ENCODE data around the gene TMEM44. TPM values are rescaled to one million over a fixed set of nuclear protein-coding genes. Genes with fewer than 3 reads are reported as not detected.

The TMEM44 gene
- total RNA-seq, 1 experiment from 2014 or later = 70.1 TPM

DNA sequence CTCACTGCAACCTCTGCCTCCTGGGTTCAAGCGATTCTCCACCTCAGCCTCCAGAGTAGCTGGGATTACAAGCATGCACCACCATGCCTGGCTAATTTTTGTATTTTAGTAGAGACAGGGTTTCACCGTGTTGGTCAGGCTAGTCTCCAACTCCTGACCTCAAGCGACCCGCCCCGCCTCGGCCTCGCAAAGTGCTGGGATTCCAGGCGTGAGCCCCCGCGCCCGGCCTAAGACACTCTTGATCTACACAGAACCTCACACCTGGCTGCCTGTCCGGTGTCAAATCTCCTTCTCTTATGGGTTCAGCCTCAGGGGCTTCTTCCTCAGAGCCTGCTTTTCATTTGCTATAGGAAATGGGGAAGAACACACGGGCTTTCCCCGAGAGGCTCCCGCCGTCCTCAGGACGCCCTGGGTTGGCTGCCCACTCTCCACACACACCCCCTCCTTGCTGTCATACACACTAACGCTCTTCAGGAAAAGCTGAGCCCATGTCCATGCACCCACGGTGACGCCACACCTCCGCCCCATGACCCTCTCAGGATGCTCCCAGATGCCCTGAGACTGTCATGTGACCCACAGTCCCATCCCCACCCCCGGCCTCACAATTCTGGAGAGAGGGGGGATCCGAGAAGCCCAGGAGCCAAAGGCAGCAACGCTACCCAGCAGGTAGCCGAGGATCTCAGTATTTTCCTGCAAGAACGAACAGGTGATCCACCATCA, 10.4 kb downstream of the TMEM44 start:
- TF ChIP-seq POLR2AphosphoS5 (IDR thresholded peaks at IDR 0.05; ENCODE audit: low read depth, low read length) (no peak), TCF7L2 (IDR thresholded peaks at IDR 0.05; ENCODE audit: low read depth, low read length) (no peak), SIN3A (IDR thresholded peaks at IDR 0.05; ENCODE audit: borderline replicate concordance, insufficient read depth, low read depth, low read length) (no peak)
- TF ChIP-seq, protein P1, sequence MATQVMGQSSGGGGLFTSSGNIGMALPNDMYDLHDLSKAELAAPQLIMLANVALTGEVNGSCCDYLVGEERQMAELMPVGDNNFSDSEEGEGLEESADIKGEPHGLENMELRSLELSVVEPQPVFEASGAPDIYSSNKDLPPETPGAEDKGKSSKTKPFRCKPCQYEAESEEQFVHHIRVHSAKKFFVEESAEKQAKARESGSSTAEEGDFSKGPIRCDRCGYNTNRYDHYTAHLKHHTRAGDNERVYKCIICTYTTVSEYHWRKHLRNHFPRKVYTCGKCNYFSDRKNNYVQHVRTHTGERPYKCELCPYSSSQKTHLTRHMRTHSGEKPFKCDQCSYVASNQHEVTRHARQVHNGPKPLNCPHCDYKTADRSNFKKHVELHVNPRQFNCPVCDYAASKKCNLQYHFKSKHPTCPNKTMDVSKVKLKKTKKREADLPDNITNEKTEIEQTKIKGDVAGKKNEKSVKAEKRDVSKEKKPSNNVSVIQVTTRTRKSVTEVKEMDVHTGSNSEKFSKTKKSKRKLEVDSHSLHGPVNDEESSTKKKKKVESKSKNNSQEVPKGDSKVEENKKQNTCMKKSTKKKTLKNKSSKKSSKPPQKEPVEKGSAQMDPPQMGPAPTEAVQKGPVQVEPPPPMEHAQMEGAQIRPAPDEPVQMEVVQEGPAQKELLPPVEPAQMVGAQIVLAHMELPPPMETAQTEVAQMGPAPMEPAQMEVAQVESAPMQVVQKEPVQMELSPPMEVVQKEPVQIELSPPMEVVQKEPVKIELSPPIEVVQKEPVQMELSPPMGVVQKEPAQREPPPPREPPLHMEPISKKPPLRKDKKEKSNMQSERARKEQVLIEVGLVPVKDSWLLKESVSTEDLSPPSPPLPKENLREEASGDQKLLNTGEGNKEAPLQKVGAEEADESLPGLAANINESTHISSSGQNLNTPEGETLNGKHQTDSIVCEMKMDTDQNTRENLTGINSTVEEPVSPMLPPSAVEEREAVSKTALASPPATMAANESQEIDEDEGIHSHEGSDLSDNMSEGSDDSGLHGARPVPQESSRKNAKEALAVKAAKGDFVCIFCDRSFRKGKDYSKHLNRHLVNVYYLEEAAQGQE (IDR thresholded peaks at IDR 0.05; ENCODE audit: insufficient read depth in 1 of 2, low read depth in 2 of 2, low read length in 1 of 2) = no peak
- TF ChIP-seq, protein P2, sequence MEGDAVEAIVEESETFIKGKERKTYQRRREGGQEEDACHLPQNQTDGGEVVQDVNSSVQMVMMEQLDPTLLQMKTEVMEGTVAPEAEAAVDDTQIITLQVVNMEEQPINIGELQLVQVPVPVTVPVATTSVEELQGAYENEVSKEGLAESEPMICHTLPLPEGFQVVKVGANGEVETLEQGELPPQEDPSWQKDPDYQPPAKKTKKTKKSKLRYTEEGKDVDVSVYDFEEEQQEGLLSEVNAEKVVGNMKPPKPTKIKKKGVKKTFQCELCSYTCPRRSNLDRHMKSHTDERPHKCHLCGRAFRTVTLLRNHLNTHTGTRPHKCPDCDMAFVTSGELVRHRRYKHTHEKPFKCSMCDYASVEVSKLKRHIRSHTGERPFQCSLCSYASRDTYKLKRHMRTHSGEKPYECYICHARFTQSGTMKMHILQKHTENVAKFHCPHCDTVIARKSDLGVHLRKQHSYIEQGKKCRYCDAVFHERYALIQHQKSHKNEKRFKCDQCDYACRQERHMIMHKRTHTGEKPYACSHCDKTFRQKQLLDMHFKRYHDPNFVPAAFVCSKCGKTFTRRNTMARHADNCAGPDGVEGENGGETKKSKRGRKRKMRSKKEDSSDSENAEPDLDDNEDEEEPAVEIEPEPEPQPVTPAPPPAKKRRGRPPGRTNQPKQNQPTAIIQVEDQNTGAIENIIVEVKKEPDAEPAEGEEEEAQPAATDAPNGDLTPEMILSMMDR (IDR thresholded peaks at IDR 0.05) = no peak
- intact Hi-C loops (cut with micrococcal nuclease; ENCODE audit: unreplicated experiment) (no loop called here), in situ Hi-C loops (cut with HindIII; ENCODE audit: low pct_unique_long_range_greater_than_20kb, low sequenced_read_pairs) (no loop called here)
- Histone ChIP-seq H3K27ac (ENCODE audit: low read length) (no peak overlapping the region), H3K27me3 (ENCODE audit: control insufficient read depth, insufficient read depth, low read length) (no peaks in the 10 kb centered on the region), H3K4me3 (ENCODE audit: low read depth in 2 of 2, low read length in 2 of 2) (no peak overlapping the region), H3K4me1 (ENCODE audit: control insufficient read depth, insufficient read depth, low read length) (peaks cover 7% of the 10 kb centered on the region), H3K36me3 (ENCODE audit: control insufficient read depth, insufficient read depth, low read length) (no peaks in the 10 kb centered on the region; the same call in 1 of the 2 replicates), H3K9me3 (ENCODE audit: control insufficient read depth, insufficient read depth, low read depth, low read length) (no peaks in the 10 kb centered on the region)
- CTCF ChIA-PET = no interaction called here
- DNase-seq (ENCODE audit: low read depth, low spot score) = no peak
- ATAC-seq = no peak
- POLR2A ChIA-PET = interaction anchor here (0.6 kb wide), 1 partner anchor 84 kb away, joined by 4 read pairs; no protein-coding TSS in a partner anchor
- no TSS peak for BruUV-seq (replicated peaks)

DNA sequence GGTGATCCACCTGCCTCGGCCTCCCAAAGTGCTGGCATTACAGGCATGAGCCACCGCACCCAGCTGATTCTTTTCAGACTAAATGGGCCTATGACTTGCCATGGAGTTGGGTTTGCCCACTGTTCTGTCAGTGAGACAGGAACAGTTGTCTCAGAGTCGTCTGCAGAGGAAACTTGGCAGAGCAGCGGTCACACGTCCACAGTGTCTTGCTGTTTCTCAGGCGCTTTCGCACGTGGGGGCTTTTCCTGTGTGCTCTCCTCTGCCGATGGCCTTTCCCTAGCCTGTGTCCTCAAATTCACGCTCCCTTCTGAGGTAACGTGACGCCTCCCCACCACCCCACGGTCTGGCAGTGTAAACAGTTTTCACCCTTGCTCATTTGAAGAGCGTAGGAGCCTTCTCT, 11.3 kb downstream of the TMEM44 start:
- no peak for ATAC-seq
- H3K9me3 ChIP-seq (ENCODE audit: control insufficient read depth, insufficient read depth, low read depth, low read length) = no peaks in the 10 kb centered on the region
- POLR2A ChIA-PET = interaction anchor here (0.6 kb wide), 1 partner anchor 84 kb away, joined by 4 read pairs; no protein-coding TSS in a partner anchor
- H3K4me1 ChIP-seq (ENCODE audit: control insufficient read depth, insufficient read depth, low read length) = peaks cover 7% of the 10 kb centered on the region
- H3K27ac ChIP-seq (ENCODE audit: low read length) = no peak overlapping the region
- no peak overlapping the region for H3K4me3 ChIP-seq (ENCODE audit: low read depth in 2 of 2, low read length in 2 of 2)
- no peaks in the 10 kb centered on the region for H3K27me3 ChIP-seq (ENCODE audit: control insufficient read depth, insufficient read depth, low read length)
- in situ Hi-C loops (cut with HindIII; ENCODE audit: low pct_unique_long_range_greater_than_20kb, low sequenced_read_pairs) = no loop called here
- intact Hi-C loops (cut with micrococcal nuclease; ENCODE audit: unreplicated experiment) = no loop called here
- no peaks in the 10 kb centered on the region; the same call in 1 of the 2 replicates for H3K36me3 ChIP-seq (ENCODE audit: control insufficient read depth, insufficient read depth, low read length)
- no peak for TF ChIP-seq SIN3A (IDR thresholded peaks at IDR 0.05; ENCODE audit: borderline replicate concordance, insufficient read depth, low read depth, low read length)
- TF ChIP-seq POLR2AphosphoS5 (IDR thresholded peaks at IDR 0.05; ENCODE audit: low read depth, low read length) = no peak
- TF ChIP-seq, protein P1 (IDR thresholded peaks at IDR 0.05; ENCODE audit: insufficient read depth in 1 of 2, low read depth in 2 of 2, low read length in 1 of 2) = no peak
- TF ChIP-seq, protein P2 (IDR thresholded peaks at IDR 0.05) = no peak
- no peak for TF ChIP-seq TCF7L2 (IDR thresholded peaks at IDR 0.05; ENCODE audit: low read depth, low read length)
- no peak for DNase-seq (ENCODE audit: low read depth, low spot score)
- TSS peak; percentile 65 for BruUV-seq (replicated peaks)
- CTCF ChIA-PET = no interaction called here
